Lung (tissue), 12 donors: ENCODE data around the gene KRT6A. TPM values are rescaled to one million over a fixed set of nuclear protein-coding genes. Genes with fewer than 3 reads are reported as not detected.

ENCODE experiments used
- ATAC-seq: fragments of 200-7000 bp; cut with Tn5 transposase; one replicate; pipeline ENCODE4 v1.9.1; 2020; ENCODE audit warnings: moderate number of reproducible peaks; ENCODE audit not compliant: insufficient read depth, low FRiP score
- DNase-seq, 3 donors: peaks; one replicate each; pipeline ENCODE4 v3.0.0-alpha.2; 2013 to 2017
- H3K27ac ChIP-seq, 2 donors: one replicate each; pipeline ENCODE4 v1.5.1; 2013; ENCODE audit warnings: mild to moderate bottlenecking in 2 of 2, moderate library complexity in 2 of 2, control low read depth in 1 of 2, inconsistent platforms in 1 of 2, low read depth in 1 of 2, low read length in 1 of 2
- H3K27me3 ChIP-seq, 3 donors: one replicate each; pipeline ENCODE4 v1.5.1; 2013; ENCODE audit warnings: low read length in 2 of 3; ENCODE audit not compliant: control insufficient read depth in 3 of 3, insufficient read depth in 3 of 3
- H3K36me3 ChIP-seq, 4 donors: one replicate each; pipeline ENCODE4 v1.5.1; 2013; ENCODE audit warnings: low read length in 4 of 4, mild to moderate bottlenecking in 1 of 4, moderate library complexity in 1 of 4; ENCODE audit not compliant: control insufficient read depth in 4 of 4, insufficient read depth in 4 of 4
- H3K4me1 ChIP-seq, 5 donors: one replicate each; pipeline ENCODE4 v1.5.1; 2013; ENCODE audit warnings: low read length in 5 of 5, mild to moderate bottlenecking in 2 of 5, moderate library complexity in 1 of 5; ENCODE audit not compliant: control insufficient read depth in 5 of 5, insufficient read depth in 5 of 5
- H3K4me3 ChIP-seq: one replicate; pipeline ENCODE4 v1.5.1; 2013; ENCODE audit warnings: mild to moderate bottlenecking, control low read depth, moderate library complexity
- H3K9ac ChIP-seq, 2 donors: one replicate each; pipeline ENCODE4 v1.5.1; 2013; ENCODE audit warnings: low read length in 2 of 2, control low read depth in 1 of 2; ENCODE audit not compliant: insufficient read depth in 1 of 2
- H3K9me3 ChIP-seq, 4 donors: one replicate each; pipeline ENCODE4 v1.5.1; 2013; ENCODE audit warnings: low read length in 3 of 4, mild to moderate bottlenecking in 1 of 4, moderate library complexity in 1 of 4; ENCODE audit not compliant: control insufficient read depth in 4 of 4, insufficient read depth in 3 of 4
- CTCF ChIP-seq: IDR thresholded peaks from 2 replicates; pipeline ENCODE4 v1.5.1; 2012; ENCODE audit warnings: mild to moderate bottlenecking; ENCODE audit errors: control extremely low read depth, extremely low read depth
- WGBS, 2 donors: extraction: QIAGEN DNeasy Blood & Tissue Kit; methylation state at CpG; one replicate each; pipeline ENCODE4 v1.1.7; 2013; 5-methylcytosine and 5-hydroxymethylcytosine counted together
- polyA plus RNA-seq, 2 donors: library from polyadenylated mRNA; stranded (reverse); fragments of 200-250 nt; gene quantifications; one replicate each; pipeline ENCODE4 v1.2.1, GENCODE V29; 2013
- total RNA-seq, 2 donors: library from RNA; depleted of rRNA in 1 of 2; stranded (reverse); fragments of >200 nt in 1 of 2; gene quantifications; one replicate each; pipeline ENCODE4 v1.2.1, GENCODE V29; 2014 to 2021
- donor health status: control.
- donor health status: control.
- donor health status: Bipolar disorder and iron deficiency.
- donor health status: healthy.
- donor health status: DM: yes; HTN: yes; CAD: no.

KRT6A gene
- total and polyA plus RNA-seq, 4 donors: 0.65 to 46.8 (median 7.3) TPM

GRCh38 chr12:52514471-52515318 lies 21.6 kb upstream of the KRT6A start:
- WGBS, 2 donors: 89 to 95% methylated on average over 14 of the region's 14 CpGs
- no peak overlapping the region for H3K9ac ChIP-seq

GRCh38 chr12:52513736-52514135 lies 20.7 kb upstream of the KRT6A start:
- H3K4me3 ChIP-seq: no peak overlapping the region
- H3K36me3 ChIP-seq: no peaks in the 10 kb centered on the region
- ATAC-seq: no peak
- H3K9me3 ChIP-seq: peaks cover 0 to 6% (median 0%) of the 10 kb centered on the region in 4 donors
- H3K9ac ChIP-seq: no peak overlapping the region
- WGBS, 2 donors: 78 to 87% methylated on average over 6 of the region's 6 CpGs
- H3K27me3 ChIP-seq: no peaks in the 10 kb centered on the region
- TF ChIP-seq CTCF: no peak
- no peaks in the 10 kb centered on the region for H3K4me1 ChIP-seq
- DNase-seq: no peak
- no peak overlapping the region for H3K27ac ChIP-seq

More at GRCh38 chr12:52514471-52515318, 21.6 kb upstream of the KRT6A start:
- no peak for TF ChIP-seq CTCF
- Histone ChIP-seq H3K27me3 (peaks cover 0 to 4% (median 0%) of the 10 kb centered on the region in 3 donors), H3K27ac (no peak overlapping the region), H3K9me3 (peaks cover 0 to 6% (median 0%) of the 10 kb centered on the region in 4 donors), H3K4me1 (no peaks in the 10 kb centered on the region), H3K4me3 (no peak overlapping the region), H3K36me3 (no peaks in the 10 kb centered on the region)
- no peak for DNase-seq
- no peak for ATAC-seq

DNA sequence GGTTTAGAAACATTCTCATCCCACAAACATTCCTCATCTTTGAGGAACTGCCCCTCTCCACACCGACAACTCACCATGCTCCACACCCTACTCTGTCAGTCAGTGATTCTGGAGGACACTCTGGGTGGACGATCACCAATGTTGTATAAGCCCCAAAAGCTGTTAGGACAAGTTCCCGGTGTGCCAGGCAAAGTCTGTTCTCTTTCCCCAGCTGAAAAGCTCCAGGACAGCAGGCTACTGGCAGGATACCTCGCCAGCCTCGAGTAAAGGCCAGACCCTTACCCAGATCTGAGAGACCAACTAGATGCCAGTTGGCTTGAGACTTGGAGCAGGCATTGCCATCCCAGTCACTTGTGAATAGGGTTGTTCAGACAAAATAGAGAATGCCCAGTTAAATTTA lies 15.2 kb upstream of the KRT6A start:
- no peaks in the 10 kb centered on the region for H3K36me3 ChIP-seq
- no peak for TF ChIP-seq CTCF
- 85 to 90% methylated on average over 5 of the region's 5 CpGs for WGBS, 2 donors
- H3K4me3 ChIP-seq: no peak overlapping the region
- ATAC-seq (no peak), DNase-seq (no peak)
- peaks cover 0 to 2% (median 0%) of the 10 kb centered on the region in 4 donors for H3K9me3 ChIP-seq
- peaks cover 0 to 3% (median 0%) of the 10 kb centered on the region in 3 donors for H3K27me3 ChIP-seq
- no peak overlapping the region for H3K27ac ChIP-seq
- H3K4me1 ChIP-seq: no peaks in the 10 kb centered on the region
- no peak overlapping the region for H3K9ac ChIP-seq
